NCI-H748 treated with DMSO at 0.1 percent for 48 hours (cell line): ENCODE measurements around the gene CHMP6.
A peak's percentile ranks its signal among the peaks of the same experiment; 100 is the strongest.
"Not testable (repeated sequence)": the region's sequence is repeated elsewhere in the genome, so short reads cannot be mapped to it uniquely, and the experiment has no call there.

ENCODE experiments used
- DNase-seq: peaks from one replicate; lab custom pipeline; 2025; lab: John Stamatoyannopoulos, UW

CHMP6 gene

GRCh38 chr17:81030312-81030711 lies 38.7 kb downstream of the CHMP6 start:
- DNase-seq = not testable (repeated sequence)

GRCh38 chr17:81030741-81031565 lies 39.3 kb downstream of the CHMP6 start:
- DNase-seq = no peak

GRCh38 chr17:81031566-81032550 lies 40.2 kb downstream of the CHMP6 start:
- no peak for DNase-seq

- DNase-seq = no peak
Observed at GRCh38 chr17:81032641-81033480, 41.2 kb downstream of the CHMP6 start.

GRCh38 chr17:81033535-81034167 lies 42.0 kb downstream of the CHMP6 start:
- DNase-seq = no peak

GRCh38 chr17:81034168-81034777 lies 42.6 kb downstream of the CHMP6 start:
- DNase-seq = no peak

- DNase-seq = peak; percentile 60
Observed at GRCh38 chr17:81034779-81035520, 43.3 kb downstream of the CHMP6 start, which contains the start of gene BAIAP2. TSS of gene BAIAP2 (plus strand) at chr17:81035151. CDS start at chr17:81035255, 104 bp downstream.

GRCh38 chr17:81035521-81036196 lies 44.0 kb downstream of the CHMP6 start:
- DNase-seq = no peak

- DNase-seq = no peak
Observed at GRCh38 chr17:81036197-81036941, 44.7 kb downstream of the CHMP6 start.

GRCh38 chr17:81037026-81037797 lies 45.6 kb downstream of the CHMP6 start:
- no peak for DNase-seq

- DNase-seq = no peak
Observed at GRCh38 chr17:81037798-81038733, 46.4 kb downstream of the CHMP6 start.

GRCh38 chr17:81039096-81039495 lies 47.5 kb downstream of the CHMP6 start:
- DNase-seq = no peak

GRCh38 chr17:81039854-81040758 lies 48.5 kb downstream of the CHMP6 start:
- DNase-seq = no peak

GRCh38 chr17:81040791-81041337 lies 49.2 kb downstream of the CHMP6 start:
- no peak for DNase-seq

- no peak for DNase-seq
Observed at GRCh38 chr17:81042606-81043005, 51.0 kb downstream of the CHMP6 start.
